ENCODE data around the gene ZNF559. TPM values are rescaled to one million over a fixed set of nuclear protein-coding genes. Genes with fewer than 3 reads are reported as not detected.

The ZNF559 gene
- total and polyA plus RNA-seq, 2 of the 8 experiments (the other 6 are each of a cell fraction or from before 2014, with no cell fraction given), result 10.2 to 17.6 TPM

DNA sequence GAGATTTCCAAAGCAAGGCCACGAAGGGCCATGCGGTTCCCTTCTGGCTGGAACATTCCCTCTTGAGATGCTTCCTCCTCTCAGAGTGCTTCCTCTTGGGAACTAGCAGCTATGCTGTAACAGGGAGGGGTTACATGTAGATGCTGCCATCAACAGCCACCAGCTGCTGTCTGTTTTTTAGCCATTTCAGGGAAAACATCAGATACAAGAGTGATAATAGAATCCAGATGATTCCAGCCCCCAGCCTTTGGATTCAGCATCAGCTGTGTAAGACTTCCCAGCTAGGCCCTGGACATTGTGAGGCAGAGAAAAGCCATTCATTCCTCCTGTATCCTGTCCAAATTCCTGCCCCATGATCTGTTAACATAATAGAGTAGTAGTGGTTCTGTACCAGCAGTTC, 30.7 kb downstream of the ZNF559 start:
- no peaks in the 10 kb centered on the region for H4K20me1 ChIP-seq (replicated peaks in 1 of 2; ENCODE audit: control insufficient read depth in 1 of 2, insufficient read depth in 2 of 2, low read length in 2 of 2)

More for the DNA sequence above, 30.7 kb downstream of the ZNF559 start:
- H3K14ac ChIP-seq (ENCODE audit: insufficient read length), result no peak overlapping the region
- no peaks in the 10 kb centered on the region for H3K27me3 ChIP-seq (replicated peaks in 1 of 4; ENCODE audit: control insufficient read depth in 3 of 4, extremely low read depth in 1 of 4, insufficient read depth in 3 of 4, low read length in 3 of 4)
- H3K23ac ChIP-seq (ENCODE audit: insufficient read length), result no peak overlapping the region
- no peak overlapping the region for H3K9ac ChIP-seq (replicated peaks in 1 of 4; ENCODE audit: extremely low read depth in 1 of 4, low read depth in 3 of 4, low read length in 3 of 4)
- H3K56ac ChIP-seq (replicated peaks; ENCODE audit: insufficient read length, low read depth, low read length), result no peak overlapping the region
- no peak overlapping the region for H2BK20ac ChIP-seq (ENCODE audit: low read length)
- TF ChIP-seq FOSL1 (IDR thresholded peaks at IDR 0.05; ENCODE audit: insufficient read depth, low read depth, low read length) (no peak), SIX5 (IDR thresholded peaks at IDR 0.05; ENCODE audit: low read depth, low read length) (no peak), TCF12 (IDR thresholded peaks at IDR 0.05; ENCODE audit: low read depth, low read length) (no peak), EZH2 (IDR thresholded peaks at IDR 0.05; ENCODE audit: low read depth, low read length, severe bottlenecking) (no peak)
- TF ChIP-seq, protein P1, sequence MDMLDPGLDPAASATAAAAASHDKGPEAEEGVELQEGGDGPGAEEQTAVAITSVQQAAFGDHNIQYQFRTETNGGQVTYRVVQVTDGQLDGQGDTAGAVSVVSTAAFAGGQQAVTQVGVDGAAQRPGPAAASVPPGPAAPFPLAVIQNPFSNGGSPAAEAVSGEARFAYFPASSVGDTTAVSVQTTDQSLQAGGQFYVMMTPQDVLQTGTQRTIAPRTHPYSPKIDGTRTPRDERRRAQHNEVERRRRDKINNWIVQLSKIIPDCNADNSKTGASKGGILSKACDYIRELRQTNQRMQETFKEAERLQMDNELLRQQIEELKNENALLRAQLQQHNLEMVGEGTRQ (IDR thresholded peaks at IDR 0.05; ENCODE audit: low read length), result no peak
- TF ChIP-seq, protein P2, sequence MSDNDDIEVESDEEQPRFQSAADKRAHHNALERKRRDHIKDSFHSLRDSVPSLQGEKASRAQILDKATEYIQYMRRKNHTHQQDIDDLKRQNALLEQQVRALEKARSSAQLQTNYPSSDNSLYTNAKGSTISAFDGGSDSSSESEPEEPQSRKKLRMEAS (IDR thresholded peaks at IDR 0.05), result no peak
- H2AK5ac ChIP-seq (ENCODE audit: low read depth, low read length), result no peak overlapping the region
- H2AFZ ChIP-seq (ENCODE audit: low read length), result no peak overlapping the region
- H3K23me2 ChIP-seq (ENCODE audit: low read depth, low read length), result no peaks in the 10 kb centered on the region
- H3K4me3 ChIP-seq (ENCODE audit: extremely low read depth in 1 of 4, insufficient read depth in 2 of 4, low read depth in 3 of 4, low read length in 4 of 4), result no peak overlapping the region
- no peak overlapping the region for H3K4ac ChIP-seq (replicated peaks; ENCODE audit: insufficient read length, low read depth, low read length)
- H3K27ac ChIP-seq (ENCODE audit: low read depth, low read length), result no peak overlapping the region
- no peak overlapping the region for H3K18ac ChIP-seq (ENCODE audit: extremely low read depth, low read length)
- H3K9me3 ChIP-seq (ENCODE audit: insufficient read depth in 2 of 2, low read depth in 1 of 2, low read length in 1 of 2), result peaks cover 37 to 51% of the 10 kb centered on the region in 2 experiments
- WGBS, 2 experiments (ENCODE audit: extremely low coverage in 1 of 2, insufficient coverage in 1 of 2, insufficient read length in 1 of 2, insufficient replicate concordance in 2 of 2, low coverage in 1 of 2, low lambda C conversion rate in 2 of 2, missing lambda C conversion rate in 1 of 2), result 97% methylated on average over 2 of the region's 2 CpGs; no CpG with 5 or more reads in 1 of the 2 experiments
- ChIA-PET POLR2A (ENCODE audit: partially characterized antibody) (interaction anchor here (0.6 kb wide), 1 partner anchor 1304 kb away, joined by 3 read pairs; no protein-coding TSS in a partner anchor), CTCF (ENCODE audit: partially characterized antibody) (no interaction called here)
- FAIRE-seq (no peak), DNase-seq (ENCODE audit: low read depth in 1 of 2, low spot score in 2 of 2) (no peak)
- no peak overlapping the region for H2BK120ac ChIP-seq (replicated peaks; ENCODE audit: low read depth, low read length)
- no peak overlapping the region for H4K91ac ChIP-seq (replicated peaks; ENCODE audit: insufficient read length, low read length)
- no peaks in the 10 kb centered on the region for H3K79me2 ChIP-seq (ENCODE audit: control insufficient read depth in 1 of 2, insufficient read depth in 2 of 2, low read length in 2 of 2)
- no peaks in the 10 kb centered on the region for H3K79me1 ChIP-seq (ENCODE audit: low read depth, low read length)
- no peak overlapping the region for H4K5ac ChIP-seq (ENCODE audit: insufficient read length, low read depth, low read length)
- no peak overlapping the region for H2BK12ac ChIP-seq (ENCODE audit: low read depth, low read length)
- no peaks in the 10 kb centered on the region for H3K4me1 ChIP-seq (replicated peaks in 1 of 4; ENCODE audit: control insufficient read depth in 3 of 4, insufficient read depth in 4 of 4, low read length in 3 of 4)
- H2BK5ac ChIP-seq (ENCODE audit: low read depth, low read length), result no peak overlapping the region
- H3K4me2 ChIP-seq (ENCODE audit: insufficient read depth in 1 of 2, low read depth in 2 of 2, low read length in 2 of 2), result no peak overlapping the region
- H4K8ac ChIP-seq (ENCODE audit: extremely low read depth, insufficient read depth, low read length), result no peak overlapping the region
- no peak overlapping the region for H2BK15ac ChIP-seq (ENCODE audit: low read length)
- H3K36me3 ChIP-seq (ENCODE audit: control insufficient read depth in 2 of 4, insufficient read depth in 4 of 4, low read length in 3 of 4), result peaks cover 0 to 19% (median 0%) of the 10 kb centered on the region in 4 experiments; a peak in 3 of 8 replicates

Data from H1 (cell line).